T-helper 9 cell (primary cell): ENCODE data around the gene MOSMO.
"Not testable (repeated sequence)": the region's sequence is repeated elsewhere in the genome, so short reads cannot be mapped to it uniquely, and the experiment has no call there.

ENCODE experiments used
- DNase-seq: peaks from one replicate; pipeline ENCODE4 v3.0.0-alpha.2; 2020
- total RNA-seq, 2 donors: gene quantifications; one replicate each; lab custom pipeline; 2026; lab: John Stamatoyannopoulos, UW

The MOSMO gene
- total RNA-seq = 6.5 to 22.0 reads per million in 2 donors

- peak; percentile 62 for DNase-seq
Observed at GRCh38 chr16:22007509-22008214, at the start of gene MOSMO. Gene MOSMO, plus strand, starts transcription at chr16:22008111. Its CDS starts 191 bp downstream, at chr16:22008302.

GRCh38 chr16:21959050-21959449 lies 48.9 kb upstream of the MOSMO start:
- DNase-seq = no peak

GRCh38 chr16:21962475-21962874 lies 45.4 kb upstream of the MOSMO start:
- no peak for DNase-seq

- no peak for DNase-seq
Observed at GRCh38 chr16:21963887-21964286, 44.0 kb upstream of the MOSMO start.

GRCh38 chr16:21964353-21964752 lies 43.6 kb upstream of the MOSMO start:
- no peak for DNase-seq

- DNase-seq = no peak
Observed at GRCh38 chr16:21971856-21972255, 36.1 kb upstream of the MOSMO start.

GRCh38 chr16:21973945-21974344 lies 34.0 kb upstream of the MOSMO start:
- no peak for DNase-seq

- no peak for DNase-seq
Observed at GRCh38 chr16:21980032-21980431, 27.9 kb upstream of the MOSMO start.

- no peak for DNase-seq
Observed at GRCh38 chr16:21982108-21982507, 25.8 kb upstream of the MOSMO start.

- no peak for DNase-seq
Observed at GRCh38 chr16:21984062-21984461, 23.8 kb upstream of the MOSMO start.

- no peak for DNase-seq
Observed at GRCh38 chr16:21985524-21985923, 22.4 kb upstream of the MOSMO start.

GRCh38 chr16:21986692-21987246 lies 21.1 kb upstream of the MOSMO start:
- no peak for DNase-seq

- no peak for DNase-seq
Observed at GRCh38 chr16:21987498-21987897, 20.4 kb upstream of the MOSMO start.

GRCh38 chr16:21989133-21989532 lies 18.8 kb upstream of the MOSMO start:
- no peak for DNase-seq

- no peak for DNase-seq
Observed at GRCh38 chr16:21989751-21990150, 18.2 kb upstream of the MOSMO start.

GRCh38 chr16:21990381-21990944 lies 17.4 kb upstream of the MOSMO start:
- no peak for DNase-seq

GRCh38 chr16:21991621-21992020 lies 16.3 kb upstream of the MOSMO start:
- DNase-seq = no peak

GRCh38 chr16:21994856-21995465 lies 12.9 kb upstream of the MOSMO start:
- DNase-seq = no peak

GRCh38 chr16:21996923-21997696 lies 10.8 kb upstream of the MOSMO start:
- DNase-seq = no peak

- DNase-seq = no peak
Observed at GRCh38 chr16:21997697-21998480, 10.0 kb upstream of the MOSMO start.

GRCh38 chr16:22001591-22001990 lies 6.3 kb upstream of the MOSMO start:
- DNase-seq = no peak

- not testable (repeated sequence) for DNase-seq
Observed at GRCh38 chr16:22002047-22002446, 5.9 kb upstream of the MOSMO start.
